GM18870 (cell line): ENCODE data around the gene NOP16.

Experiments
- ATAC-seq: cut with Tn5 transposase; IDR thresholded peaks from one replicate; pipeline ENCODE4 v1.9.1; 2021; ENCODE audit warnings: moderate library complexity; ENCODE audit not compliant: unreplicated experiment

Gene NOP16

DNA sequence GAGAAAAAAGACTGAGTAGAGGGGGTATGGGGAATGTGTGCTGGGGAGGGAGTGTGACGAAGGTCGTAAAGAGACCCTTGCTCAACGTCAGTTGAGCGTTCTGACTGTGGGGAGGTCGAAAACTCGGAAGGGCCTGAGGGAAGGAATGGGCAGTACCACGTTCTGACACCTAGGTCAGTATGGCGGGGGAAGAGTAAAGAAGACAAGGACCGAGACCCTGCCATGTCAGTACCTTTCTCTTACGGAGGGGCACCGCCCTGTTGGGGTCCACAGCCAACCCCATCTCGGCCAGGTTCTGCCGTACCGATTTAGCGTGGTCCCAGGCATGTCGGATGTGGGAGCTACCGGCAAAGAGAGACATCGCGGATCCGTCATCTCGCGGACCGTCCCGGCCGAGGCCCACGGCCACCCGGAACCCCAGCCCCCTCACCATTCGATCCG, 375 bp downstream of the NOP16 start:
- ATAC-seq, result no peak

DNA sequence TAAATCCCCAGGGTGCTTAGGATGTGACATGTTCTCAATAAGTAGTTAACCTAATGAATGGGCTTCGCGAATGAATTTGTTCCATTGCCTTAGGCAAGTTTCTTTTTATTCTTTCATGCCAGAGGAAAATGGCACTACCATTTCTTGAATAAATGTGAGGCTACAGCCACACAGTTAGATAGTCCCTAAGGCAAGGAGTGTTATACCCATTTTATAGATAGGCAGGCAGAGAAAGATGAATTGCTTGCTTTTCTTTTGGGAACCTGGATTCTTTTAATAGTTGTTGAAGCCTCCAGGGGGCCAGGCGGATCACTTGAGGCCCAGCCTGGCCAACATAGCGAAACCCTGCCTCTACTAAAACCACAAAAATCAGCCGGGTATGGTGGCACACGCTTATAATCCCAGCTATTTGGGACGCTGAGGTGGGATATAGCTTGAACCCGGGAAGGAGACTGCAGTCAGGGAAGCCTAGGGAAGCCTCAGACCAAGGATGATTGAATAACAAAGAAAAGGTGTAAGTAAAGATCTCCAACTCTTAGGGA, 943 bp downstream of the NOP16 start:
- no peak for ATAC-seq

DNA sequence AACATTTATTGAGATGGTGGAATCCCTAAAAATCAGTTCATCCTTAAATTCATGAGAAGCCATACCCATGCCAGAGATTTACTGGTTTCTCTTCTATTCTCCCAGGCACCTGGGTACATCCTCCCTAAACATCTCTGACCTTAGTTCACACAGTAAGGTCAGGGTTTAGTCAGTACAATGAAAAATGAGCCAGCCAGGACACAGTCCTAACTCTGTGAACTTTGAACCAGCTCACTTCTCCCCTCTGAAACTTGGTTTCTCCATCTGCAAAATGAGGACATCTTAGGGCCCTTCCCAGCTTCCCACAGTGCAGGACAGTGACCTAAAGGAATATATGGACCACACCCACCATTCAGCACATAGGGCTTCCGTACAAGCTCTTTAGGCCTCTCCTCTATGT, 1.9 kb downstream of the NOP16 start:
- ATAC-seq, result no peak

DNA sequence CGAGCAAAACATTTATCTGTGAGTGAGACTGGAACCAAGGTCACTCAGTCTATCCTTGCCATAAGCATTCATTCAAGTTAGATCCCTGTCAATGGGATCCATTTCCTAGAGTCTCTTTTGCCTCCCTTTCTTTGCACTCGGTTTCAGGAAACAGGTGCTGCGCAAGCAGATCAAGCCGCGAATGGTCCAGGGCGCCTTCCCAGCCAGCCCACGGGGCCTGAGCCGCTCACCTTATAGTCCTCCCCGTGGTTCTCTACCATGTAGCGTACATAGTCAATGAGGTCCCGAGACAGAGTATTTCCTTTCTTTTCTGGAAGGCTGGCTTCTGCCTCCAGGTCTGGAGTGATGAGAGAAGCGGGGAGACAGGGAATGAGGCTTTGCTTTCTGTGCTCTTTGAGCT, 3.4 kb downstream of the NOP16 start:
- ATAC-seq, result no peak

- ATAC-seq, result no peak
These were observed 4.0 kb downstream of the NOP16 start for GRCh38 chr5:176384366-176384930.

DNA sequence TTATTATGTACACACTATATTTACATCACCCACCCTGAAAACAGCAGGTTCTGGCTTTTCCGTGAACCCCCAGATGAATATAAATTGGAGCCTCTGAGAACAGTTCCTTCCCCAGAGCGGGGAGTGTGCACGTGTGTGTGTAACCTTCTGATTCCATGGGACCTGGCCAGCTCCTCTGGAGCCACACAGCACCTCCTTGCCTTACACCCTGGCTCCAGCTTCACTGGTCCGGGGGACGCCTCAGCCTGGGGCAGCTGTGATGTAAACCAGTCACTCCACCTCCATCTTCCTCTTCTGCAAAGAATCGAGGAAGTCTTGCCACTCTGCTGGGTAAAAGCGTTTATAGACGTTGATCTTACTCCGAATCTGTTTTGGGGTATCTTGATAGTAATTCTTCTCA, 4.4 kb downstream of the NOP16 start:
- ATAC-seq, result no peak

- no peak for ATAC-seq
These were observed 5.0 kb downstream of the NOP16 start for GRCh38 chr5:176383248-176383905.

DNA sequence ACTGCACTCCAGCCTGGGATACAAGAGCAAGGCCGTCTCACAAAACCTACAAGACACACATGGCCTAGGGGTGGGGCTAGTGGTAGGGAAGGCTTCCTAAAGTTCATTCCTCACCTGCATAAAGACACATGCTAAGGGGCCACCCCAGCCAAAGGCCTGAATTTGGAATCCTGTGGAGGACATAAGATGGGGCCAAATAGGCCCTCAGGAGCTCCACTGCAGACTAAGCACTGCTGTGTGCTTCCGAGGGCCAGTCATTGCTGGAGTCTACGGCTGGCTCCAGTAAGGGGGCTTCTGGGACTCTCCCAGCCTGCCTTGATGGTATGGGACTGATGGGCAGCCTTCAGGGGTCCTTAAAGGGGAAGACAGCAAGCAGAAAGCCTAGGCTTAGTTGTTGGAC, 5.7 kb downstream of the NOP16 start:
- ATAC-seq, result no peak

DNA sequence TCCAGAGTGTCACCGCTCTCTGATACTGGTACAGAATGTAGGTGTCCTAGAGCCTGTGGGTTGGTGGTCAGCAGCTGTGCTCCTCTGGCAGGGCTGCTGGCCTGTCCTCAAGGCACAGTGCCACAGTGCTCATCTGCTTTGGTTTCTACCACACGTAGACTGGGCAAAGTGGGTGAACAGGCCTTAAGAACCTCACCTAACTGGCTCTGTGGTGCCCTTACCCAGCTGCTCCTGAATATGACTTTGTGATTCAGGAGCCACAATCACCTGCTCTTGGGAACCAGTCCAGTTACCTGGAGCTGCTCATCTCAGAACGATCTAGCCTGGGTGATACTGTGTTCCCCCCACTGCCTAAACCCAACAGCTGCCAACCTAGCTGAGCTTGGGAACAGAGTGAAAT, 6.4 kb downstream of the NOP16 start:
- ATAC-seq, result no peak

- ATAC-seq, result no peak
These were observed 7.0 kb downstream of the NOP16 start for GRCh38 chr5:176381423-176381822.

- ATAC-seq, result no peak
These were observed 8.5 kb downstream of the NOP16 start for GRCh38 chr5:176379881-176380280.

GRCh38 chr5:176373100-176373818, 15.1 kb downstream of the NOP16 start:
- no peak for ATAC-seq

GRCh38 chr5:176371621-176372539, 16.5 kb downstream of the NOP16 start:
- ATAC-seq, result no peak

GRCh38 chr5:176369934-176370711, 18.3 kb downstream of the NOP16 start:
- no peak for ATAC-seq

DNA sequence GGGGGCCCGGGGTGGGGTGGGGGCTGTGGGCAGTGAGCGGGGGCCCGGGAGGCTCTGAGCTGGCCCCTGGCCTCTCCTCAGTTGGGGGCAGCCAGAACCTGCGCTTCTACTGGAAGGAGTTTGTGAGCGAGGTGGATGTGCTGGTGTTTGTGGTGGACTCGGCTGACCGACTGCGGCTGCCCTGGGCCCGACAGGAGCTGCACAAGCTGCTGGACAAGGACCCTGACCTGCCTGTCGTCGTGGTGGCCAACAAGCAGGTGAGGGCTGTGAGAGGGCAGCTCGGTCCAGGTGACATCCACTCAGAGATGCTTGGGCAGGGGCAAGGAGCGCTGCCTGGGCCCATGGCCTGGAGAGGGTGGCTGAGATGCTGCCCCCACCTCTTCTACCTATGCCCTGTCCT, 19.7 kb downstream of the NOP16 start:
- no peak for ATAC-seq

DNA sequence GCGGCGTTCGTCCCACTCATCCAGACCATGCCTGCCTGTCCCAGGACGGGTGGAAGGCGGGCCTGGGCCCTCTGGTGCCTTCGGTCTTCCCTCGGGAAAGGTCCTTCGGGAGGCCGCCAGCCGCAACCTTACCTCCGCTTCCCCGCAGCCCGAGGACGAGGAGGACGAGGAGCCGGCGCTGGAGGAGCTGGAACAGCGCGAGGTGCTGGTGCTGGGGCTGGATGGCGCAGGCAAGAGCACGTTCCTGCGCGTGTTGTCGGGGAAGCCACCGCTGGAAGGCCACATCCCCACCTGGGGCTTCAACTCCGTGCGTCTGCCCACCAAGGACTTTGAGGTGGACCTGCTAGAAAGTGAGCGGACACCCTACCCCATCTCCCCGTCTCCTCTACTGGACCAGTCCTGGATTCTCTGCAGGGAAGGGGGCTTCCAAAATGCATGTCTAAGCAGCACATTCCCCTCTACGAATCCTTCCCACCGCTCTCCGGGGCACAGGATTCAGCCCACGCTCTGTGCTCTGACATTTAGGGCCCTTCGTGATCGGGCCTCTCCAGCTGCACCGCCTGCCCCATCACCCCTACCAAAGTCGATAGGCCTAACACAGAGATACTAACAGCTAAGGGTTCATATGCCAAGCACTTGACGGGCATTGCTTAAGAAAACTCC, 22.0 kb downstream of the NOP16 start:
- no peak for ATAC-seq

GRCh38 chr5:176365351-176366231, 22.8 kb downstream of the NOP16 start, which contains the start of gene ARL10:
TSS of gene ARL10 (plus strand) at chr5:176365487. CDS start at chr5:176365564, 77 bp downstream.
- ATAC-seq, result no peak

GRCh38 chr5:176364765-176365350, 23.5 kb downstream of the NOP16 start:
- ATAC-seq, result no peak

- ATAC-seq, result no peak
These were observed 26.2 kb downstream of the NOP16 start for GRCh38 chr5:176362233-176362490.
